SK-N-SH (cell line): ENCODE measurements around the gene TBL1XR1.

Experiments used
- CHD2 ChIP-seq: fragments of 150-350 bp; IDR thresholded peaks from 2 replicates; pipeline ENCODE4 v1.6.1; 2018; ENCODE audit warnings: low read length; ENCODE audit not compliant: partially characterized antibody
- CTCF ChIP-seq: fragments of 200-600 bp; sonication (generic); IDR thresholded peaks from 2 replicates; pipeline ENCODE4 v1.6.1; 2017; ENCODE audit warnings: antibody characterized with exemption, mild to moderate bottlenecking, moderate library complexity
- EP300 ChIP-seq, 2 experiments: IDR thresholded peaks; 2 replicates each; pipeline versions ENCODE4 v1.4.0 to v1.6.1; 2012; ENCODE audit warnings: borderline replicate concordance in 1 of 2, low read depth in 1 of 2, low read length in 1 of 2
- EZH2phosphoT487 ChIP-seq: fragments of 200-600 bp; sonication (generic); IDR thresholded peaks from 2 replicates; pipeline ENCODE4 v1.6.1; 2017; ENCODE audit warnings: low read depth, mixed run types, mild to moderate bottlenecking, antibody characterized with exemption, moderate library complexity, borderline replicate concordance
- GABPA ChIP-seq: IDR thresholded peaks from 2 replicates; pipeline ENCODE4 v1.4.0; 2012; ENCODE audit warnings: low read depth, mild to moderate bottlenecking
- GATA2 ChIP-seq: sonication (generic); formaldehyde crosslinking; IDR thresholded peaks from 2 replicates; pipeline ENCODE4 v1.5.0; 2020; ENCODE audit warnings: mild to moderate bottlenecking, missing genetic modification reagents
- IRF3 ChIP-seq: fragments of 150-350 bp; IDR thresholded peaks from 2 replicates; pipeline ENCODE4 v1.6.1; 2016; ENCODE audit warnings: mild to moderate bottlenecking, low read depth, low read length
- MXI1 ChIP-seq: IDR thresholded peaks from 2 replicates; pipeline ENCODE4 v1.6.1; 2012; ENCODE audit warnings: mild to moderate bottlenecking, low read depth, low read length, improper control_type of control experiment
- NRF1 ChIP-seq: IDR thresholded peaks from 2 replicates; pipeline ENCODE4 v1.6.1; 2012; ENCODE audit warnings: low read depth, mild to moderate bottlenecking, low read length
- POLR2AphosphoS5 ChIP-seq: IDR thresholded peaks from 2 replicates; pipeline ENCODE4 v1.6.1; 2012; ENCODE audit warnings: low read depth, low read length
- RCOR1 ChIP-seq: fragments of 150-350 bp; IDR thresholded peaks from 2 replicates; pipeline ENCODE4 v1.6.1; 2017; ENCODE audit warnings: antibody characterized with exemption, low read length
- RFX5 ChIP-seq: IDR thresholded peaks from 2 replicates; pipeline ENCODE4 v1.6.1; 2012; ENCODE audit warnings: mild to moderate bottlenecking, improper control_type of control experiment, low read length
- TAF1 ChIP-seq: IDR thresholded peaks from 2 replicates; pipeline ENCODE4 v1.6.1; 2012; ENCODE audit warnings: low read depth, mild to moderate bottlenecking, low read length, moderate library complexity, borderline replicate concordance

- TF ChIP-seq CTCF, result no peak
- no peak for TF ChIP-seq EP300 (IDR thresholded peaks at IDR 0.05; ENCODE audit: borderline replicate concordance in 1 of 2, low read depth in 1 of 2, low read length in 1 of 2)
- no peak for TF ChIP-seq CHD2
- no peak for TF ChIP-seq RCOR1
- no peak for TF ChIP-seq MXI1
- TF ChIP-seq POLR2AphosphoS5, result no peak
- TF ChIP-seq GABPA, result no peak
- no peak for TF ChIP-seq GATA2 (CRISPR knock-in tag)
- no peak for TF ChIP-seq RFX5
- TF ChIP-seq EZH2phosphoT487, result no peak
- no peak for TF ChIP-seq TAF1
- TF ChIP-seq NRF1, result no peak
- TF ChIP-seq IRF3, result no peak
Observed at GRCh38 chr3:177169936-177170722, 27.2 kb downstream of the TBL1XR1 start.
